Sigmoid colon (tissue), 7 donors: ENCODE results near the gene MFAP5. TPM values are rescaled to one million over a fixed set of nuclear protein-coding genes. Genes with fewer than 3 reads are reported as not detected.

Experiments
- DNase-seq: peaks from one replicate; pipeline ENCODE4 v3.0.0-alpha.2; 2019
- H3K27ac ChIP-seq, 4 donors: fragments of 200-600 bp; sonication (generic); one replicate each; pipeline ENCODE4 v1.5.1; 2016 to 2019; ENCODE audit warnings: mild to moderate bottlenecking in 1 of 4
- H3K27me3 ChIP-seq, 3 donors: fragments of 200-600 bp; sonication (generic); one replicate each; pipeline ENCODE4 v1.5.1; 2019; ENCODE audit warnings: mild to moderate bottlenecking in 1 of 3
- H3K36me3 ChIP-seq, 4 donors: fragments of 200-600 bp; sonication (generic); one replicate each; pipeline ENCODE4 v1.5.1; 2016 to 2019
- H3K4me1 ChIP-seq, 4 donors: fragments of 200-600 bp; sonication (generic); one replicate each; pipeline ENCODE4 v1.5.1; 2017 to 2019
- H3K4me3 ChIP-seq, 4 donors: fragments of 200-600 bp; sonication (generic); one replicate each; pipeline ENCODE4 v1.5.1; 2017 to 2019; ENCODE audit warnings: mild to moderate bottlenecking in 2 of 4, moderate library complexity in 1 of 4
- H3K9me3 ChIP-seq, 4 donors: fragments of 200-600 bp in 3 of 4; sonication (generic) in 3 of 4; one replicate each; pipeline versions ENCODE4 v1.5.1 to v1.6.1; 2013 to 2019
- CTCF ChIP-seq, 4 experiments: fragments of 450-650 bp in 3 of 4; fragments of 200-600 bp in 1 of 4; IDR thresholded peaks; one replicate each; pipeline ENCODE4 v1.5.1; 2016 to 2019; ENCODE audit warnings: antibody characterized with exemption in 4 of 4, mild to moderate bottlenecking in 3 of 4, moderate library complexity in 2 of 4
- EP300 ChIP-seq, 4 donors: sonication (generic); formaldehyde crosslinking; IDR thresholded peaks; one replicate each; pipeline ENCODE4 v1.6.1; 2017; ENCODE audit warnings: antibody characterized with exemption in 4 of 4
- POLR2A ChIP-seq, 2 donors: fragments of 450-650 bp; IDR thresholded peaks; one replicate each; pipeline ENCODE4 v1.6.1; 2016; ENCODE audit warnings: antibody characterized with exemption in 2 of 2, mild to moderate bottlenecking in 2 of 2, moderate library complexity in 2 of 2
- POLR2AphosphoS5 ChIP-seq, 4 donors: sonication (generic); formaldehyde crosslinking; IDR thresholded peaks; one replicate each; pipeline ENCODE4 v1.6.1; 2017; ENCODE audit warnings: antibody characterized with exemption in 4 of 4
- WGBS, 2 donors: extraction: QIAGEN DNeasy Blood & Tissue Kit; methylation state at CpG; one replicate each; pipeline ENCODE4 v1.1.7; 2013; 5-methylcytosine and 5-hydroxymethylcytosine counted together
- intact Hi-C: fragments of 100-400 bp; cut with DNase I; formaldehyde crosslinking; loops from one replicate; pipeline ENCODE4 v1.15.1; 2023
- polyA plus RNA-seq, 3 donors: library from polyadenylated mRNA; stranded (reverse); fragments of 200-250 nt; gene quantifications; one replicate each; pipeline ENCODE4 v1.2.3, GENCODE V29; 2013
- total RNA-seq, 4 donors: library from RNA; depleted of rRNA; stranded (reverse); fragments of >200 nt; gene quantifications; one replicate each; pipeline ENCODE4 v1.1.0, GENCODE V29; 2016
- donor health status: healthy with polysubstance abuse.
- donor health status: Bipolar disorder and iron deficiency.
- donor health status: healthy.

The MFAP5 gene
- total and polyA plus RNA-seq, 7 donors, result 6.2 to 313 (median 36.0) TPM

GRCh38 chr12:8699714-8700113, 37.1 kb upstream of the MFAP5 start:
- intact Hi-C loops, result loop anchor here (5.0 kb wide), 2 partner anchors 83 to 662 kb away; no protein-coding TSS in a partner anchor
- TF ChIP-seq CTCF (IDR thresholded peaks at IDR 0.05), result no peak
- no peak for TF ChIP-seq EP300 (IDR thresholded peaks at IDR 0.05)
- no peak for TF ChIP-seq POLR2A (IDR thresholded peaks at IDR 0.05)
- TF ChIP-seq POLR2AphosphoS5 (IDR thresholded peaks at IDR 0.05), result no peak
- no peak overlapping the region for H3K4me3 ChIP-seq
- H3K27ac ChIP-seq, result peak overlapping the region; percentile 39 to 98 (median 96)
- no peaks in the 10 kb centered on the region for H3K27me3 ChIP-seq
- no peaks in the 10 kb centered on the region for H3K36me3 ChIP-seq
- no peaks in the 10 kb centered on the region for H3K9me3 ChIP-seq
- WGBS, 2 donors, result 43 to 83% methylated on average over 4 of the region's 4 CpGs
- H3K4me1 ChIP-seq, result peaks cover 5 to 56% (median 45%) of the 10 kb centered on the region in 4 donors
- DNase-seq, result no peak

GRCh38 chr12:8698879-8699278, 36.3 kb upstream of the MFAP5 start:
- WGBS, 2 donors, result 13 to 26% methylated on average over 2 of the region's 2 CpGs
- Histone ChIP-seq H3K36me3 (no peaks in the 10 kb centered on the region), H3K4me3 (peak overlapping the region; percentile 76 to 94 (median 87)), H3K9me3 (no peaks in the 10 kb centered on the region), H3K27ac (peak overlapping the region; percentile 95 to 98 (median 96)), H3K27me3 (no peaks in the 10 kb centered on the region), H3K4me1 (peaks cover 5 to 56% (median 45%) of the 10 kb centered on the region in 4 donors)
- intact Hi-C loops, result loop anchor here (5.0 kb wide), 1 partner anchor 662 kb away; no protein-coding TSS in a partner anchor
- DNase-seq, result no peak
- TF ChIP-seq CTCF (IDR thresholded peaks at IDR 0.05) (no peak), POLR2AphosphoS5 (IDR thresholded peaks at IDR 0.05) (no peak), POLR2A (IDR thresholded peaks at IDR 0.05) (no peak), EP300 (IDR thresholded peaks at IDR 0.05) (no peak)

- intact Hi-C loops, result loop anchor here (5.0 kb wide), 1 partner anchor 661 kb away; no protein-coding TSS in a partner anchor
- Histone ChIP-seq H3K36me3 (no peaks in the 10 kb centered on the region), H3K4me1 (peaks cover 5 to 59% (median 44%) of the 10 kb centered on the region in 4 donors), H3K4me3 (peak overlapping the region; percentile 76 to 94 (median 87)), H3K9me3 (no peaks in the 10 kb centered on the region), H3K27me3 (no peaks in the 10 kb centered on the region), H3K27ac (peak overlapping the region; percentile 95 to 98 (median 96))
- peak; percentile 85 for DNase-seq
- 0 to 1% methylated on average over 85 of the region's 85 CpGs for WGBS, 2 donors
- TF ChIP-seq CTCF (IDR thresholded peaks at IDR 0.05) (no peak), POLR2AphosphoS5 (IDR thresholded peaks at IDR 0.05) (peak in 1 of 4 donors; percentile 12)
Measured at GRCh38 chr12:8698132-8698851, 35.7 kb upstream of the MFAP5 start.

- peak; percentile 93 for DNase-seq
- 1% methylated on average over 88 of the region's 88 CpGs for WGBS, 2 donors
- Histone ChIP-seq H3K27me3 (no peaks in the 10 kb centered on the region), H3K4me1 (peaks cover 3 to 59% (median 44%) of the 10 kb centered on the region in 4 donors), H3K9me3 (no peaks in the 10 kb centered on the region), H3K27ac (peak within 1 kb of the TSS; percentile 95 to 98 (median 96)), H3K4me3 (peak within 1 kb of the TSS; percentile 76 to 94 (median 87)), H3K36me3 (no peaks in the 10 kb centered on the region)
- intact Hi-C loops, result loop anchor here (5.0 kb wide), 1 partner anchor 660 kb away; no protein-coding TSS in a partner anchor
- no peak for TF ChIP-seq CTCF (IDR thresholded peaks at IDR 0.05)
- peak; percentile 53 to 85 (median 76) for TF ChIP-seq POLR2AphosphoS5 (IDR thresholded peaks at IDR 0.05)
- peak; percentile 50 to 67 for TF ChIP-seq POLR2A (IDR thresholded peaks at IDR 0.05)
- peak in 1 of 4 donors; percentile 8 for TF ChIP-seq EP300 (IDR thresholded peaks at IDR 0.05)
Measured at GRCh38 chr12:8697476-8698131, 35.0 kb upstream of the MFAP5 start, which contains the start of gene RIMKLB. Gene RIMKLB (plus strand): TSS chr12:8697991. CDS start chr12:8713867, 15,876 bp downstream.
